K562 (cell line): ENCODE results near the gene GMPR. TPM values are rescaled to one million over a fixed set of nuclear protein-coding genes. Genes with fewer than 3 reads are reported as not detected.

Experiments used
- CC2D1A ChIP-seq: fragments of 450-650 bp; IDR thresholded peaks from 2 replicates; pipeline ENCODE4 v1.6.1; 2017; ENCODE audit warnings: mild to moderate bottlenecking
- ZNF764 ChIP-seq: fragments of 250-450 bp; sonication (Bioruptor Pico); IDR thresholded peaks from 2 replicates; pipeline ENCODE4 v1.4.0; 2020; ENCODE audit warnings: low read depth, mild to moderate bottlenecking, moderate library complexity
- ZSCAN32 ChIP-seq: fragments of 450-650 bp; formaldehyde crosslinking; IDR thresholded peaks from 2 replicates; pipeline ENCODE4 v1.4.0; 2020; ENCODE audit warnings: mild to moderate bottlenecking, moderate library complexity
- polyA plus RNA-seq, 8 experiments: library from polyadenylated mRNA; depleted of rRNA in 4 of 8; stranded (reverse) in 5 of 8; unstranded in 3 of 8; fragments of >200 nt; fragmentation: Nextera tagmentation in 2 of 8; fragmentation: Illumina TruSeq in 1 of 8; extraction: Ambion mirVana in 2 of 8; extraction: Trizol in 1 of 8; gene quantifications; 2 replicates each; pipeline versions ENCODE4 v1.2.1 to v1.2.3, GENCODE V29; 2011 to 2014; ENCODE audit warnings: inconsistent platforms in 1 of 8, missing spikeins in 1 of 8
- total RNA-seq, 7 experiments: library from RNA; depleted of rRNA in 6 of 7; stranded (reverse); fragments of >200 nt in 6 of 7; fragmentation: Illumina TruSeq in 2 of 7; extraction: Trizol in 2 of 7; gene quantifications; 2 replicates each; pipeline versions ENCODE4 v1.2.1 to v1.2.3, GENCODE V29; 2011 to 2021; ENCODE audit warnings: low replicate concordance in 1 of 7
- TF ChIP-seq, protein P1 (sequence below), 2 experiments: fragments of 450-650 bp; IDR thresholded peaks; 2 replicates each; pipeline ENCODE4 v1.6.1; 2018; ENCODE audit warnings: mild to moderate bottlenecking in 2 of 2, low read depth in 1 of 2; ENCODE audit not compliant: partially characterized antibody in 2 of 2
- TF ChIP-seq, protein P2 (sequence below), 2 experiments: fragments of 450-650 bp; IDR thresholded peaks; 2 replicates each; pipeline ENCODE4 v1.6.1; 2016
- TF ChIP-seq, protein P3 (sequence below): sonication (generic); formaldehyde crosslinking; IDR thresholded peaks from 2 replicates; pipeline ENCODE4 v1.8.1; 2023; ENCODE audit warnings: mild to moderate bottlenecking, missing genetic modification reagents

The GMPR gene
- total and polyA plus RNA-seq, 9 of the 15 experiments (the other 6 are each of a cell fraction or from before 2014, with no cell fraction given): 34.6 to 83.7 (median 49.8) TPM

DNA sequence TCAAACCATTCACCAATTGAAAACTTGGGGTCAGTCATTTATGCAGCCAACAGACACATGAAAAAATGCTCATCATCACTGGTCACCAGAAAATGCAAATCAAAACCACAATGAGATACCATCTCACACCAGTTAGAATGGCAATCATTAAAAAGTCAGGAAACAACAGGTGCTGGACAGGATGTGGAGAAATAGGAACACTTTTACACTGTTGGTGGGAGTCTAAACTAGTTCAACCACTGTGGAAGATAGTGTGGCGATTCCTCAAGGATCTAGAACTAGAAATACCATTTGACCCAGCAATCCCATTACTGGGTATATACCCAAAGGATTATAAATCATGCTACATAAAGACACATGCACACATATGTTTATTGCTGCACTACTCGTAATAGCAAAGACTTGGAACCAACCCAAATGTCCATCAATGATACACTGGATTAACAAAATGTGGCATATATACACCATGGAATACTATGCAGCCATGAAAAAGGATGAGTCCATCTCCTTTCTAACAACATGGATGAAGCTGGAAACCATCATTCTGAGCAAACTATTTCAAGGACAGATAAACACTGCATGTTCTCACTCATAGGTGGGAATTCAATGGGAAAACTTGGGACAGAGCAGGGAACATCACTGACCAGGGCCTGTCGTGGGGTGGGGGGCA lies 13.2 kb upstream of the GMPR start (continued):
- TF ChIP-seq, protein P1, sequence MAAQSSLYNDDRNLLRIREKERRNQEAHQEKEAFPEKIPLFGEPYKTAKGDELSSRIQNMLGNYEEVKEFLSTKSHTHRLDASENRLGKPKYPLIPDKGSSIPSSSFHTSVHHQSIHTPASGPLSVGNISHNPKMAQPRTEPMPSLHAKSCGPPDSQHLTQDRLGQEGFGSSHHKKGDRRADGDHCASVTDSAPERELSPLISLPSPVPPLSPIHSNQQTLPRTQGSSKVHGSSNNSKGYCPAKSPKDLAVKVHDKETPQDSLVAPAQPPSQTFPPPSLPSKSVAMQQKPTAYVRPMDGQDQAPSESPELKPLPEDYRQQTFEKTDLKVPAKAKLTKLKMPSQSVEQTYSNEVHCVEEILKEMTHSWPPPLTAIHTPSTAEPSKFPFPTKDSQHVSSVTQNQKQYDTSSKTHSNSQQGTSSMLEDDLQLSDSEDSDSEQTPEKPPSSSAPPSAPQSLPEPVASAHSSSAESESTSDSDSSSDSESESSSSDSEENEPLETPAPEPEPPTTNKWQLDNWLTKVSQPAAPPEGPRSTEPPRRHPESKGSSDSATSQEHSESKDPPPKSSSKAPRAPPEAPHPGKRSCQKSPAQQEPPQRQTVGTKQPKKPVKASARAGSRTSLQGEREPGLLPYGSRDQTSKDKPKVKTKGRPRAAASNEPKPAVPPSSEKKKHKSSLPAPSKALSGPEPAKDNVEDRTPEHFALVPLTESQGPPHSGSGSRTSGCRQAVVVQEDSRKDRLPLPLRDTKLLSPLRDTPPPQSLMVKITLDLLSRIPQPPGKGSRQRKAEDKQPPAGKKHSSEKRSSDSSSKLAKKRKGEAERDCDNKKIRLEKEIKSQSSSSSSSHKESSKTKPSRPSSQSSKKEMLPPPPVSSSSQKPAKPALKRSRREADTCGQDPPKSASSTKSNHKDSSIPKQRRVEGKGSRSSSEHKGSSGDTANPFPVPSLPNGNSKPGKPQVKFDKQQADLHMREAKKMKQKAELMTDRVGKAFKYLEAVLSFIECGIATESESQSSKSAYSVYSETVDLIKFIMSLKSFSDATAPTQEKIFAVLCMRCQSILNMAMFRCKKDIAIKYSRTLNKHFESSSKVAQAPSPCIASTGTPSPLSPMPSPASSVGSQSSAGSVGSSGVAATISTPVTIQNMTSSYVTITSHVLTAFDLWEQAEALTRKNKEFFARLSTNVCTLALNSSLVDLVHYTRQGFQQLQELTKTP (IDR thresholded peaks at IDR 0.05; ENCODE audit: low read depth in 1 of 2, partially characterized antibody in 2 of 2): peak in 1 of 2 experiments; percentile 8
- TF ChIP-seq, protein P2, sequence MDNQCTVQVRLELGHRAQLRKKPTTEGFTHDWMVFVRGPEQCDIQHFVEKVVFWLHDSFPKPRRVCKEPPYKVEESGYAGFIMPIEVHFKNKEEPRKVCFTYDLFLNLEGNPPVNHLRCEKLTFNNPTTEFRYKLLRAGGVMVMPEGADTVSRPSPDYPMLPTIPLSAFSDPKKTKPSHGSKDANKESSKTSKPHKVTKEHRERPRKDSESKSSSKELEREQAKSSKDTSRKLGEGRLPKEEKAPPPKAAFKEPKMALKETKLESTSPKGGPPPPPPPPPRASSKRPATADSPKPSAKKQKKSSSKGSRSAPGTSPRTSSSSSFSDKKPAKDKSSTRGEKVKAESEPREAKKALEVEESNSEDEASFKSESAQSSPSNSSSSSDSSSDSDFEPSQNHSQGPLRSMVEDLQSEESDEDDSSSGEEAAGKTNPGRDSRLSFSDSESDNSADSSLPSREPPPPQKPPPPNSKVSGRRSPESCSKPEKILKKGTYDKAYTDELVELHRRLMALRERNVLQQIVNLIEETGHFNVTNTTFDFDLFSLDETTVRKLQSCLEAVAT (IDR thresholded peaks at IDR 0.05): peak in 1 of 2 experiments; percentile 53; a peak in 1 of 4 replicates
- TF ChIP-seq CC2D1A: peak; percentile 61; the same call in 1 of the 2 replicates
- TF ChIP-seq ZNF764 (CRISPR knock-in tag): peak; percentile 93
- peak; percentile 78 for TF ChIP-seq ZSCAN32
- TF ChIP-seq, protein P3, sequence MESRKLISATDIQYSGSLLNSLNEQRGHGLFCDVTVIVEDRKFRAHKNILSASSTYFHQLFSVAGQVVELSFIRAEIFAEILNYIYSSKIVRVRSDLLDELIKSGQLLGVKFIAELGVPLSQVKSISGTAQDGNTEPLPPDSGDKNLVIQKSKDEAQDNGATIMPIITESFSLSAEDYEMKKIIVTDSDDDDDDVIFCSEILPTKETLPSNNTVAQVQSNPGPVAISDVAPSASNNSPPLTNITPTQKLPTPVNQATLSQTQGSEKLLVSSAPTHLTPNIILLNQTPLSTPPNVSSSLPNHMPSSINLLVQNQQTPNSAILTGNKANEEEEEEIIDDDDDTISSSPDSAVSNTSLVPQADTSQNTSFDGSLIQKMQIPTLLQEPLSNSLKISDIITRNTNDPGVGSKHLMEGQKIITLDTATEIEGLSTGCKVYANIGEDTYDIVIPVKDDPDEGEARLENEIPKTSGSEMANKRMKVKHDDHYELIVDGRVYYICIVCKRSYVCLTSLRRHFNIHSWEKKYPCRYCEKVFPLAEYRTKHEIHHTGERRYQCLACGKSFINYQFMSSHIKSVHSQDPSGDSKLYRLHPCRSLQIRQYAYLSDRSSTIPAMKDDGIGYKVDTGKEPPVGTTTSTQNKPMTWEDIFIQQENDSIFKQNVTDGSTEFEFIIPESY (CRISPR knock-in tag): peak; percentile 42; the same call in 1 of the 2 replicates
